Bronchial epithelial cell (primary cell): ENCODE measurements around the gene PRKCZ. TPM values are rescaled to one million over a fixed set of nuclear protein-coding genes. Genes with fewer than 3 reads are reported as not detected.

Experiments used
- DNase-seq: peaks from one replicate; pipeline ENCODE4 v3.0.0-alpha.2; 2010; ENCODE audit warnings: low read depth
- FAIRE-seq: peaks from 2 replicates; lab custom pipeline; 2011; peaks lifted over from hg19 to GRCh38; lab: Jason Lieb, UNC
- H3K27me3 ChIP-seq: 2 replicates; pipeline ENCODE4 v1.5.1; 2011; ENCODE audit warnings: low read length; ENCODE audit not compliant: control insufficient read depth, insufficient read depth
- H3K36me3 ChIP-seq: 2 replicates; pipeline ENCODE4 v1.5.1; 2011; ENCODE audit warnings: low read length; ENCODE audit not compliant: control insufficient read depth, insufficient read depth
- H3K4me3 ChIP-seq: 2 replicates; pipeline ENCODE4 v1.5.1; 2011; ENCODE audit warnings: mild to moderate bottlenecking, low read depth, low read length, control low read depth
- total RNA-seq: library from RNA; depleted of rRNA; stranded (reverse); fragments of >200 nt; gene quantifications from 2 replicates; pipeline ENCODE4 v1.2.1, GENCODE V29; 2014
- TF ChIP-seq, protein P1 (sequence below): IDR thresholded peaks from 2 replicates; pipeline ENCODE4 v1.5.1; 2011; ENCODE audit warnings: mild to moderate bottlenecking, moderate library complexity, low read length, control low read depth, inconsistent platforms; ENCODE audit not compliant: insufficient read depth, severe bottlenecking

The PRKCZ gene
- total RNA-seq, 1 donor from 2014 or later: 38.4 TPM

DNA sequence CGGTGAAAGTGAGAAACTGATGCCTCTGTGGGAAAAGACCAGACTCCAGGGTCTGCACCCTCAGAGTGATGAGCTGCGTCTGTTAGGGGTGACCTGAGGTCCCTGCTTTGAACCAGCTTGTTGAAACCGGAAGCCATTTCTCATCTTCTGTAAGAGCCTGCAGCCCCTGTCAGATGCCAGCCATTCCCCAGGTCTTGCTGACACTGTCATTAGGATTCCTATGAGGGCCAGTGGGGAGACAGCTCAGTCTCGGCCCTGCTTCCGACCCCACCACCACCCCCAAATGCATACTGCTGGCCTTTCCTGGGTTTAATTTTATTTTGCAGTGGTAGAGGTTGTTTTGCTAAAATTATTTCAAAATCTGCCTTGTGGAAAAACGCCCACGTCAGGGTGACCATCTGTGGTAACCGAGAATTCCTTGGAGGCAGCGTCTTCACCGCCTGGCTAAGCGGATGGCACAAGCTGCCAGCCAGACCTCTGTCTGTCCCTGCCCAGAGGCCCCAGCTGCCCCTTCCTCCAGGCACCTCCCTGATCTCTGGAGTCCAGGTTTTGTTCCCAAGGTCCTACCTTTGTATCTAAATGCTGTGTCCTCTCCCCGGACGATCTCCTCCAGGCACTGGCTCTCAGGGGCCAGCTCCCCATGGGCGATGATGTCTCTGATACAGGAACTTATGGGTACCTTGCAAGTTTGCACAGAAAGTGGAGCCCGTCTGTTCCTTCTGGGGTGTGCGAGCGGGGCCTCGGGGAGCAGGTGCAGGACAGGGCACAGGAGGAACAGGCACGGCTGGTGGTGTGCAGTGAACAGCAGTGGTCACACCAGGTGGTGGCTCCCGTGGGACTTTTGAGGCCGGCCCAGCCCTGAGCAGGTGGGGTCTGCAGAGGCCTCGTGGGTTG is 49.9 kb downstream of the PRKCZ start:
- DNase-seq: no peak
- no peak for FAIRE-seq
- Histone ChIP-seq H3K36me3 (peaks cover 2% of the 10 kb centered on the region), H3K4me3 (no peak overlapping the region), H3K27me3 (no peaks in the 10 kb centered on the region)
- TF ChIP-seq, protein P1, sequence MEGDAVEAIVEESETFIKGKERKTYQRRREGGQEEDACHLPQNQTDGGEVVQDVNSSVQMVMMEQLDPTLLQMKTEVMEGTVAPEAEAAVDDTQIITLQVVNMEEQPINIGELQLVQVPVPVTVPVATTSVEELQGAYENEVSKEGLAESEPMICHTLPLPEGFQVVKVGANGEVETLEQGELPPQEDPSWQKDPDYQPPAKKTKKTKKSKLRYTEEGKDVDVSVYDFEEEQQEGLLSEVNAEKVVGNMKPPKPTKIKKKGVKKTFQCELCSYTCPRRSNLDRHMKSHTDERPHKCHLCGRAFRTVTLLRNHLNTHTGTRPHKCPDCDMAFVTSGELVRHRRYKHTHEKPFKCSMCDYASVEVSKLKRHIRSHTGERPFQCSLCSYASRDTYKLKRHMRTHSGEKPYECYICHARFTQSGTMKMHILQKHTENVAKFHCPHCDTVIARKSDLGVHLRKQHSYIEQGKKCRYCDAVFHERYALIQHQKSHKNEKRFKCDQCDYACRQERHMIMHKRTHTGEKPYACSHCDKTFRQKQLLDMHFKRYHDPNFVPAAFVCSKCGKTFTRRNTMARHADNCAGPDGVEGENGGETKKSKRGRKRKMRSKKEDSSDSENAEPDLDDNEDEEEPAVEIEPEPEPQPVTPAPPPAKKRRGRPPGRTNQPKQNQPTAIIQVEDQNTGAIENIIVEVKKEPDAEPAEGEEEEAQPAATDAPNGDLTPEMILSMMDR: no peak

DNA sequence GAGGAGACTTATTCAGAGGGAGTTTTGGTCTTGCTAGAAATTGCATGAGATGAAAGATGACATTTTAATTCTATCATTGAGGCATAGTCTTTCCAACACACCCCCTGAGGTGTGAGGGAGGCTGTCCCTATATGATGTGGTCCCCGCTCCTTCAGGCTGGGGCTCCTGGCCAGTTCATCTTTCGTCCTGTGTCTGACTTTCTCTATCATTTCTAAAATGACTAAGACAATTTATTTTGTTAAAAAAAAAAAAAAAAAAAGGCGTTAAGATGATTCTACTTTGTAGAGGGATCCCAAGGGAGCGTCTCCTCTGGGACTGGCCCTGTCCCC is 50.5 kb downstream of the PRKCZ start:
- Histone ChIP-seq H3K4me3 (no peak overlapping the region), H3K27me3 (no peaks in the 10 kb centered on the region), H3K36me3 (peaks cover 2% of the 10 kb centered on the region)
- FAIRE-seq (no peak), DNase-seq (no peak)
- TF ChIP-seq, protein P1: no peak

DNA sequence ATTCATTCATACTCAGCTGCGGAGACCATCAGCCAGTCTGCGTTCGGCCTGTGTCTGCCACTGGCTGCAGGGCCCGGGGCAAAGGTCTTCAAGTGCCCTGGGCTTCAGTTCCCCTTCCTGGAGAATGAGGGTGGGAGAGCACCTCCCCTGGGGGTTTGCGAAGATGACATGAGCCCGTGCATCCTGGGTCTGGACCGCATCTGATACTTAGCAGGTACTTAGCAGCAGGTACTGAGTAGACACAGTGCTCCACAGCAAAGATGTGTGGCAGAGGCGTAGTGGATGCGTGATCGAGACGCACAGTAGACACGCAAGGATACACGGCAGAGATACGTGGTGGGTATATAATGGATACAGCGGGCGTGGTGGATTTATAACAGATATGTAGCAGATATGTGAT is 51.3 kb downstream of the PRKCZ start:
- H3K36me3 ChIP-seq: peaks cover 2% of the 10 kb centered on the region
- TF ChIP-seq, protein P1: no peak
- FAIRE-seq: no peak

GRCh38 chr1:2101946-2102345 is 51.7 kb downstream of the PRKCZ start:
- H3K36me3 ChIP-seq: peaks cover 3% of the 10 kb centered on the region
- FAIRE-seq (no peak), DNase-seq (no peak)
- H3K4me3 ChIP-seq: no peak overlapping the region
- H3K27me3 ChIP-seq: no peaks in the 10 kb centered on the region
- TF ChIP-seq, protein P1: no peak

More for the DNA sequence above, 51.3 kb downstream of the PRKCZ start:
- H3K4me3 ChIP-seq: no peak overlapping the region
- H3K27me3 ChIP-seq: no peaks in the 10 kb centered on the region
- no peak for DNase-seq

DNA sequence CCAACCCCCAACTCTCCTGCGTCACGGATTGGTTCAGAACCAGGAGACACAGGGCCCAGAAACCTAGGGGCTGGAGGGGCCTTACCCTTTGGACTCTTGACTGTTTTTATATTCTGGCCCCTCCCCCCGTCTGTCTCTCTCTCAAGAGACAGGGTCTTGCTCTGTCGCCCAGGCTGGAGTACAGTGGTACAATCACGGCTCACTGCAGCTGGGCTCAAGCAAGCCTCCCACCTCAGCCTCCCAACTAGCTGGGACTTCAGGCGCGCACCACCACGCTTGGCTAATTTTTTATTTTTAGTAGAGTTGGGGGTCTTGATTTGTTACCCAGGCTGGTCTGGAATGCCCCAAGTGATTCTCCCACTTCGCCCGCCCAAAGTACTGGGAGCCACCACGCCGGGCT is 52.5 kb downstream of the PRKCZ start:
- peaks cover 3% of the 10 kb centered on the region for H3K36me3 ChIP-seq

More for the DNA sequence above, 52.5 kb downstream of the PRKCZ start:
- H3K27me3 ChIP-seq: no peaks in the 10 kb centered on the region
- TF ChIP-seq, protein P1: no peak
- H3K4me3 ChIP-seq: no peak overlapping the region
- FAIRE-seq (no peak), DNase-seq (no peak)
